Measurements from ENCODE around the gene LRRC28. TPM values are rescaled to one million over a fixed set of nuclear protein-coding genes. Genes with fewer than 3 reads are reported as not detected.

The LRRC28 gene
- total RNA-seq, 1 donor = 26.1 TPM

DNA sequence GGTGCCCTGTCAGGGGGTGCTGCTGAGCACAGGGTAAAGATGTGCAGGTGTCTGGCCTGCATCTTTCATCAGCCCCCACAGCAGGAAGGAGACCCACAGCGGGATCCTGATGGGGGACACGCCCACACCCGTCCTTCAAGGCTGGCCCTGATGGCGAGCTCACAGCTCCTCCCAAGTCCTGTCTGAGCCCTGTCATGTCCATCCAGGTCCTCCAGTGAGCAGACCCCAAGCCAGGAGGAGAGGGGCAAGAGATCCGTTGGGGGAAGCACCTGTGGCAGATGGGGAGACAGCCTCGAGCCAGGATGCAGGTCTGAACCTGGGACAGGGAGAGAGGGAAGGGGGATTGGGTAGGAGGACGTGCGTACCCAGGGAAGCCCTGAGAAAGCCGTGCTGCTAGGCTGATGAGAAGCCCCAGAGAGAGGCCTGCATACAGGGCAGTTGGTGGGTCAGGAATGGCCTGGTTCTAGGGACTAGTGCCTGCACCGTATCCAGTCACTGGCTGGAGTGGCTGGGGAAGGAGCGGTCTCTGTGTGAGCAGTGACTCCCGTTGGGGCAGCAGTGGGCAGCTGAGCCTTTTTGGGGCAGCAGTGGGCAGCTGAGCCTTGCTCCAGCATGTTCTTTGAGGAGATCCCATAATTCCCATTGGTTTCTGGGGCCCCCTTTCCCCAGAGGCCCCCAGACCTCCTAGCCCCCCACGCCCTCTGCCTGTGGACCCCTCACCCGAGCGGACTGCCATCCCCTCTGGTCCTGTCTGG lies 181.2 kb downstream of the LRRC28 start:
- DNase-seq (ENCODE audit: low read depth in 2 of 3, low spot score in 2 of 3) = no peak

DNA sequence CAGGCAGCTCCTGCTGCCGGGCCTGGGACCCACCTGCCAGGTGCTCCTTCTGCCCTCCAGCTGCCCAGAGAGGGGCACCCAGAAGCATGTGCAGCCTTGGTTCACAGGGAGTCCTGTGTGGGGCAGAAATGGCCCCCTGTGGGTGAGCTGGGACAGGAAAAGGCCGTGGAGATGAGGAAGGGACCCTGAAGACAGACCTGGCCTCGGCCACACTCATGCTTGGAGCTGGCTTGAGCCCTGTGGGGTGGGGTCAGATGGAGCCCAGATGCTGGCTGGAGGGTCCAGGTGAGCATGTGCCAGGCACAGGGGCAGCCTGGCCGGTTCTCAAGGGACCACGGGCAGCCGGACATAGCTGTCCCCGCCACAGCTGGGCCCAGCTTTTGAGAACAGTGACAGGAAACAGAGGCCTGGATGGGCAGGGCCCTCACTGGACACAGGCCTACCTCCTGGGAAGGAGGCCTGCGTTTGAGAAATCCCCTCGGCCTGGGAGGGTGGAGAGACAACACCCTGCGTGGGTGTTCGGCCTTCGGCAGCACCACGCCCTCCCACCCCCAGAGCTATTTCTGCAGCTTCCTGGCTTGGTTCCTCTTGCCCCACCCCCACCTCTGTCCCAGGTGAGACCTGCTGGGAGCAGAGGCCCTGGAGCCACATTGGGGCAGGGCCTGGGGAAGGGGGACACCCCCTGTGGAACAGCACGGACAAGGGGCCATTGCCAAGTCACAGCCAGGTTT lies 181.9 kb downstream of the LRRC28 start:
- DNase-seq (ENCODE audit: low read depth in 2 of 3, low spot score in 2 of 3) = no peak

DNA sequence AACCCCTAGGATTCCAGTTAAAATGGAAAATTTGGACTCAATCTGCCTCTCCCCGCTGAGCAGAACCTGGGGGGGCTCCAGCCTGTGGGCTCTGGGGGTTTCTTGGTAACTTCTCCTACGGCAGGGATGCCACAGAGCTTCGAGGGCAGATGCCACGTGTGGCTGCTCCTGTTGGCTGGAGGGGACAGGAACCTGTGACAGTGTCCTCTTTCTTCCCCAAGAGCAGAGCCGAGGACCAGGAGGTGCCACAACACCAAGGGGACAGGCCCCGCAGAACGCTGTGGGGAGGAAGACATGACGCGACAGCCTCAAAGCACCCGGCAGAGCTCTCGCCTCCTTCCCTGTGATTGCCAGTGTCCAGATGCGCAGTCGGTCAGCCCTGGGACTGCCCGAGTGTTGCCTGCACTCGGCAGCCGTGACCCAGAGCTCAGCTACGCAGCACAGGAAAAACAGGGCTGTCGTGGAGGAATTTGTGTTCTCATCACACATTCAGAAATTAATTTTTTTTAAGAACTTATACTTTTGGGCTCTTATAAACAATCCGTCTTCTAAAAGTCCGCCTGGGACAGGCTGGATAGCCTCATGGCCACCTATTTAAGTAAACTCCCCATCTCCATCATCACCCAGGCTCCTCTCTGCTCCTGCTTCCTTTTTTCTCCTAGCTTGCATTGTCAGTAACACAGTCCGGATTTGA lies 182.6 kb downstream of the LRRC28 start:
- no peak for DNase-seq (ENCODE audit: low read depth in 2 of 3, low spot score in 2 of 3)

DNA sequence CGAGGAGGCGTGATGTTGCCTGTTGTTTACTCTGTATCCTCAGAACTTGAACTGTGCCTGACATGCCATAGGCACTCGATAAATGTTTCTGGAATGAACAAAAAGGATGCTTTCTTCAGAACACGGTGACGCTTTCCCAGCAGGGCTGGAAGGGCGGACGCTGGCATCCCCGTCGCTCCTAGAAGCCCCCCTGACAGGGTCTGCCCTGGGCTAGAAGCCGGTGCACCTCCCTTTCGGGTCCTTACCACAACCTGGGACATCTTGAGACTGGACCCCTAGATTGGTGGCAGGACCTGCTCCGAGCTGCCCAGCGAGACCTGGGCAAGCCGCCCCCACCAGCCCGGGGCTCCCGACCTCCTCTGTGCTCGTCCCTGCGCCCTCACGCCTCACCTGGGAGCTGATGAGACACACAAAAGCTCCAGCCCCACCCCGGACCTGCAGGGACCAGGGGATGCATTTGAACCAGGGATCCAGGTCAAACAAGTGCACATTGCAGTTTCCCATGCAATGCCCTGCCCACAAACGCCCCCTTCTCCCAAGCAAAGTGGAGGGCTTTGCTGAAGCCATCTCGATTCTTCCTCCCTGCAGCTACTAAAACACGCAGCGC lies 183.3 kb downstream of the LRRC28 start:
- no peak for DNase-seq (ENCODE audit: low read depth in 2 of 3, low spot score in 2 of 3)

DNA sequence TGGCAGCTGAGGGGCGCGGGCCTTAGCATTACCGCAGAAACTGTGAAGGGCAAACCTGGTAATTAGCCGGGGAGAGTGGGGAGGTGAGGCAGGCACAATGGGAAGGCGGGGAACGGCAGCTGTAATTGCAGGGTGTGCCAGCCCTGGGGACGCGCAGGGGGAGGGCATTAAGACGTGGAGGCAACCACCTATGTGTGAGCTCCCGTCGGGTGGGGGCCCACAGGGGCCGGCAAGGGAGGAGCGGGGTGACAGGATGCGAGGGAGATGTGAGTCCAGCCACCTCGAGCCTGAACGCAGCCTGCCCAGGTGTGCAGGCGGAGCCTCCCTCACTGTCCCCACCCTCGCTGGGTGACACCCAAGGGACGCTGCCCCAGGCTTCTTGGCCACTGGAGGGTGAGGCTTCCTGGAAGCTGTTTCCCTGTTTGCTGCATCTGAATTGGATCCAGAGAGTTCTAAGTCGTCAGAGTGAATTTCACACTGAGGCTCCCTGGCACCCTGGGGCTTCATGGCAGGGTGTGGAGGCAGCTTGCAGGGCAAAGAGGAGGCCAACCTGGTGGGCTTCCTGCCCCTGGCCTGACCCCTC lies 183.9 kb downstream of the LRRC28 start:
- no peak for DNase-seq (ENCODE audit: low read depth in 2 of 3, low spot score in 2 of 3)

DNA sequence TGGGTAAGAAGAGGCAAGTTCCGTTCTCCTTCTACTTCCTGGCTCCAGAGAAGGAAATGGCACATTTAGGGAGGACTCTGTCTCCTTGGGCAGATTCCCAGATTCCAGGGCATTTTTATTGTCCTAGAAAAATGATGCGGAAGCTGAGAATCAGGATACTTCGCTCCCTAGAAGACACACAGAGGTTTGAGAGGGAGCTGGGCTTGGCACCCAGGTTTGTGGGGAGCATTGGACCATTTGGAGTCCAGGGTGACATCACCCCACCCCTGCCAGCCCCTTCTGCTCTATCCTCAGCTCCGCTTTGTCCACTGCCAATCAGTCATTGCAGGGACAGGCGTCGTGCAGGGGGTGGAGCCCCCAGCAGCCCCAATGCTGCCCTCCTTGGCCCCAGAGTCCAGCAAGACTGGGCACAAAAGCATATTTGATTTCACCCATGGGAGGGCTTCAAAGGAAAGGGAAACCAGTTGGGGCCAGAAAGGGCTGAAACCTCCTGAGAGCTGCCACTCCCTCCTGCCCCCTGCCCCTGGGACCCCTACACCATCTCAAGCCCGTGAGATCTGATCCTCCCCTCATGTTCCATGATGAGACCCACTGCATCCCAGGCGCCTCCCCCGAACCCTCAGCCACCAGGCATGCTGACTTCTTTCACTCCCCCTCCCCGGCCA lies 184.7 kb downstream of the LRRC28 start:
- no peak for DNase-seq (ENCODE audit: low read depth in 2 of 3, low spot score in 2 of 3)

DNA sequence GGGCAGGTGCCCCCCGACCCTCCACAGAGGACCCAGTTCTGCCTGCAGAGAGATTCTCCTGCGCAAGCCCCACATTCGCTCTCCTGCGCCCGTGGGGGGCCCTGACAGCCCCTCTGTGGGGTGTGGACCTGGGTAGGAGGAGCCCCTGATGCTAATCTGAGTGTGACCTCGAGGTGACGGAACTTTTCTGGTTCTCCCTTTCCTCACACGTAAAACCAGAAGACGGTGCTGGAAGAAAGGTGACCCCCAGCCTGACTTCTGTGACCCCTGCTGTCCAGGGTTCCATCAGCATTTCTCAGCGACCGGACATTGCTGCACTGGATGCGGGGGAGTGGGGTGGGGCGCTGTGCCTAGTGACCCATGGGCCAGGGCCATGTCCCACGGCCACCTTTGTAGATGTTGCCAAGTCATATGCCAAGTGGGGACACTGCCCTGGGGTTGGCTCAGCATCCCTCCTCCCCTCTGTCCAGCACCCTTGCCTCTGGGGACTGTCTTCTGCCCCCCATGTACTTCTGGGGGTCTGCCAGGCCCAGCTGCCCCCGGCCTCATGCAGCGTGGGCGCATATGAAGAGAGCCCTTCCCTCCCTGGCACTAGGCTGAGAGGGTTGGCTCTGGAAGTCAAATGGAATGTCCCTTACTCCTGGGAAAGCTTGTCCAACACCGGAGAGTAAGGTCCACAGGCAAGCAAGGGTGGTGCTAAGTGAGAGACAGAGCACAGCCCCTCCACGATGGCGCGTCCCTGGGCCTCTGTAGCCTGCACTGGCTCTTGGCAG lies 185.4 kb downstream of the LRRC28 start:
- no peak for DNase-seq (ENCODE audit: low read depth in 2 of 3, low spot score in 2 of 3)

DNA sequence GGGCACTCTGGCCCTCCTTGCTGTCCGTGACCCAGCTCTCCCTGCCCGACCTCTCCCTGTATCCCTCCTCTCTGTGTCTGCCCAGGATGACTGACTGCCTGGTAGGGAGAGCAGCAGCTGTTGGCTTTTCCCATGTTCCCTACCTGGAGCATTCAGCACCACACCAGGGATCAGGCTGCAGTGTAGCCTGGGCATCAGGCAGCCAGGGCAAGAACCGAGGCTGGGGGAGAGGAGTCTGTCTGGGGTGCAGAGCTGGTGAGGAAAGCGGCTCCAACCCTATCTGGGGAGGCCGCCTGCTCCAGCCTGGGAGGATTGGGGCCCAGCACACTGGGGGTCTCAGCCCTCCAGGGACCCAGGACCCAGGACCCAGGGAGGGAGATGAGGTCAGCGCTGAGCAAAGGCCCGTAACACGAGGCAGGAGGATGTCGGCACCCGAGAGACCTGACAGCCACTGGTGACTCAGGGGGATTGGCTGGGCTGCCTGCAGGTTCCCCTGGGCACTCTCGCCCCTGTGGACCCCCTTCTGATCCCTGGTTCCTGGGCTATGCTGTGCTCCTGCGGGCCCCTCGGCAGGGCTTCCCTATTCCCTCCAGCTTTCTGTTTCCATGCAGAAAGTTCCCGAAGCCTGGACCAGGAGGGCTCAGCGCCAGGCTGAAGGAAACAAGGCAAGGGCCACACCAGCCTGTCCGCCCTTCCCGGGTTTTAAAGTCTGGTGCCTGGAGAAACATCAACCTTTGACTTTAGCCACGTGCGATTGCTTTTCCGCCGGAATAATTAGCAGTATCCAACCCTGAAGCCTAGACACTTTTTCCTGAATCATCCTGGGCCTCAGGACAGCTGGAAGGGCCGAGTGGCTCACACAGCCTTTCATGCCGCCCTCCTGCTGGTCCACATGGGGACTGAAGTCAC lies 186.3 kb downstream of the LRRC28 start:
- DNase-seq (ENCODE audit: low read depth in 2 of 3, low spot score in 2 of 3) = no peak

DNA sequence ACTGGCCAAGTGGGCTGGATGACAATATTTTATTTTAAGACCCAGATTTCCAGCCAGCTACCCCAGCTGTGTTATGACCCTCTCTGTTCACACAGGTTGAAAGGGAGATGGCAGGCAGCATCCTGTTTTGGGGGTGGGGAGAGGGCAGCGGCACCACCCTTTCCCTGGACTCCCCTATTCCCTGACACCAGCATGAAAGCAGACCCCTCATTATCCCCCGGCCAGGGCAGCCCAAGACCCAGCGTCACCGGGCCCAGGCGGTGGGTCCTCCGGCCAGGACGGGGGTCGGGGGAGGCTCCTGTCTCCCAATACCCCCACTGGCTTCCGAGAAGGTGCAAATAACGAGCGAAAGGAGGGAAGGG lies 186.9 kb downstream of the LRRC28 start:
- DNase-seq (ENCODE audit: low read depth in 2 of 3, low spot score in 2 of 3) = no peak

DNA sequence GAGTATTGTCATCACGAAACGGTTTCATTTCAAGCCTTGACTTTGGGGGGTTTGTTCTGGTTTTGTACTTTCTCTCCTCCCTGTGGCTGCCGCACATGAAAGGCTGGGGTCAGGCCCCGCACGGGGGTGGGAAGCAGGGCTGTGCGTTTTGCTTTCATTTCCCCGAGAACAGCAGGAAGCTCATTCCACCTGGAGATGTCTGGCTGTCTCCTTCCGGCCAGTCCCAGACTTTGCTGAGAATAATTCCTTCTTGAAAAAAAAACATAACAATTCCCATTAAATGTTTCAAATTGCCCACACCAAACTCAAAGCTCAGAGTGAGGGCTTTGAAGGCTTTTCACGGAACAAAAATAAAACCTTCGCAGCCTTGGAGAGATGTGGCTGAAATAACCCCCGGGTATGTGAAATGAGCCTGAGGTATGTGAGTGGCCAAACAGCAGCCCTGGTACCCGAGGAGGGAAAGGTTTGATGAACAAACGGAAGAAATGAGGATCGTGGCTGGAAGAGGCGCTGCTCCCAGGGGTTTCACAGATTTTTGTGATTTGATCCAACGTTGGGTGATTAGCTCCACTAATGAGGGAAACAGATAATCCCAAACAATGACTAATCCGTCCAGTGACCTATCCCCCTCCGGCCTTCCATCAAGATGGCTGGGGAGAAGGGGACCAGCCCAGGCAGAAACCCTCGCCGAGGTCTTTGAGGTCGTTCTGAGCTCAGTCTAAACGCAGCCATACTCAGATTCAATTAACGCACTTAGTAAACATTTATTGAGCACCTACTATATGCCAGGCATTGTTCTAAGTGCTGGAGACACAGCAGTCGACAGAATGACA lies 187.6 kb downstream of the LRRC28 start:
- no peak for DNase-seq (ENCODE audit: low read depth in 2 of 3, low spot score in 2 of 3)

DNA sequence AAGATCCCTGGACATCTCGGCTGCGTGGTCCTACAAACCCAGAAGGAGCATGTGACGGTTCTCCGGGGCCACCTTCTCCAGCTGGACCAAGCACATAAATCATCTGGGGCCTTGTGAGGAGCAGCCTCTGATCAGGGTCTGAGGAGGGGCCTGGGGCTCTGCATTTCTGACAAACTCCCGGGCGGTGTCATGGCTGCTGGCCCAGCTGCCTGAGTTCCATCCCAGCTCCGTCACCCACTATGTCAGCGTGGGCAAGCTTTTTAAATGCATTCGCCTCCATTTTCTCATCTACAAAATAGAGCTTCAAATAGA lies 188.2 kb downstream of the LRRC28 start:
- no peak for DNase-seq (ENCODE audit: low read depth in 2 of 3, low spot score in 2 of 3)

DNA sequence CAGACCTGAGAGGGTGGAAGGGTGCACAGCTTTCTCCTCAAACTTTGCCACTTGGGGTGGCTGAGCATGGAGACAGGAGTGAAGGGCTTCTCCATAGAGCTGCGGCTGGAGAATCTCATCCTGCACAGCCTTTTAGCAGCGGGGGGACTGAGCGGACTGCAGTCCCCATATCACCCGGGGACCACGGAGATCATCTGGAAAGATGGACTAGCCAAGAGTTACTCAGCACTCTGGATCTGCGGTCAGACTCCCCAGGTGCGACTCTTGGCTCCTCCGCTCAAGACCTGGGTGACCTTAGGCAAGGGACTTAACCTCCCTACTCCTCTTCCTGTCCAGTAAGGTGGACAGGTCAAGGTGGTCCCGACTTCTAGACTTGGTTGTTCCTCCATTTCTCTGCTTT lies 188.7 kb downstream of the LRRC28 start:
- DNase-seq (ENCODE audit: low read depth in 2 of 3, low spot score in 2 of 3) = no peak

Other genes with a start within 250 kb of the LRRC28 start
- not detected for gene PGPEP1L, start 243.7 kb upstream of the LRRC28 start, total RNA-seq
- gene SYNM, start 146.4 kb upstream of the LRRC28 start, total RNA-seq = under 0.01 TPM
- 4.6 TPM for gene TTC23, start 1.9 kb upstream of the LRRC28 start, total RNA-seq